Activated T-cell treated with anti-CD3 and anti-CD28 coated beads, Interleukin-2, amount 50 U/mL, for 72 hours (primary cell): ENCODE results near the gene CACNA2D4. TPM values are rescaled to one million over a fixed set of nuclear protein-coding genes. Genes with fewer than 3 reads are reported as not detected.

Experiments used
- ATAC-seq, 2 donors: fragments of 150-1000 bp; cut with Tn5 transposase; replicated peaks in 1 of 2; 2 replicates each; pipeline ENCODE4 v1.10.0; 2021; ENCODE audit warnings: moderate library complexity in 2 of 2, mild to moderate bottlenecking in 1 of 2
- DNase-seq, 2 donors: peaks; one replicate each; pipeline ENCODE4 v3.0.0; 2021 to 2022; ENCODE audit warnings: mixed read lengths in 1 of 2
- H3K27ac Mint-ChIP-seq: one replicate; pipeline ENCODE4 v1.8.0; 2022; ENCODE audit warnings: mild to moderate bottlenecking, moderate library complexity, mixed read lengths
- H3K27me3 Mint-ChIP-seq: one replicate; pipeline ENCODE4 v1.8.0; 2022; ENCODE audit warnings: low read depth, mixed read lengths
- H3K36me3 Mint-ChIP-seq, 2 donors: one replicate each; pipeline ENCODE4 v1.8.0; 2022; ENCODE audit warnings: mixed read lengths in 2 of 2, mild to moderate bottlenecking in 1 of 2; ENCODE audit not compliant: insufficient read depth in 2 of 2
- H3K4me1 Mint-ChIP-seq: one replicate; pipeline ENCODE4 v1.8.0; 2022; ENCODE audit warnings: low read depth, mixed read lengths
- H3K4me3 Mint-ChIP-seq, 2 donors: one replicate each; pipeline ENCODE4 v1.8.0; 2022; ENCODE audit warnings: mild to moderate bottlenecking in 2 of 2, mixed read lengths in 2 of 2, moderate library complexity in 2 of 2
- H3K9me3 Mint-ChIP-seq, 2 donors: one replicate each; pipeline ENCODE4 v1.8.0; 2022; ENCODE audit warnings: mixed read lengths in 2 of 2
- total RNA-seq, 2 donors: library from RNA; stranded (reverse); gene quantifications; one replicate each; pipeline ENCODE4 v1.2.3, GENCODE V29; 2022

CACNA2D4 gene
- total RNA-seq, 2 donors from 2014 or later: 6.0 to 7.2 TPM

- no peaks in the 10 kb centered on the region for H3K27me3 Mint-ChIP-seq
- peaks cover 0 to 2% of the 10 kb centered on the region in 2 donors for H3K36me3 Mint-ChIP-seq
- no peak overlapping the region for H3K4me3 Mint-ChIP-seq
- DNase-seq (no peak), ATAC-seq (no peak)
- no peaks in the 10 kb centered on the region for H3K9me3 Mint-ChIP-seq
- no peak overlapping the region for H3K27ac Mint-ChIP-seq
- H3K4me1 Mint-ChIP-seq: peaks cover 5% of the 10 kb centered on the region
Measured at GRCh38 chr12:1798641-1799020, 119.8 kb downstream of the CACNA2D4 start.

DNA sequence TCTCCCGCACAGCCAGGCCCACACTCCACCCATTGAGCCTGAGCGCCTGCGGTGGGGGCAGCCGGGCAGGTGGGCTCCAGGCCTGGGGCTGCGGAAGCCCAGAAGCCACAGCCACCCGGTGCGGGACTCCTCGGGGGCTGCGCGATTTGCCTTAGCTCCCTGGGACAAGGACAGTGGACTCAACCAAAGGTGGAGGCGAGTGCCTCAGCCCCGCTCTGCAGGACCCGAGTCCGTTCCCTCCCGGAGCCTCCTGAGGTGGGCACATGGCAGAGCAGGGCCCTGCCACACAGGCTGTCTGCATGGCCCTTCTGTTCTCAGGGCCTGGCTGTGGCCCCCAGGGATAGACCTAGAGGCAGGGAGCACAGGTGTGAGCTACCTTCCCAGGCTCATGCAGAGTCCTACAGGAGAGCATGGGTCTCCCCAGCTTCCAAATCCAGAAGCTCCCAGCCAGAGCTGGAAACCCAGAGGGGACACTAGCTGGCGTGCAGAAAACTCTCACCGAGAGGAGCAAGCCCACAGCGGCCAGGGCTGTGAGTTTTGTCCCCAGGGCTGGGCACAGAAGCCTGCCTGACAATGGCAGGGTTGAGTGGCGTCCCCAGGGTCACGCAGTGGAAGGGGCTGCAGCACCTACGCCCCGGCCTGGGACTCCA is 120.3 kb downstream of the CACNA2D4 start:
- no peak for DNase-seq
- Mint-ChIP-seq H3K27ac (no peak overlapping the region), H3K4me1 (peaks cover 5% of the 10 kb centered on the region), H3K4me3 (peak overlapping the region in 1 of 2 donors; percentile 34), H3K27me3 (no peaks in the 10 kb centered on the region), H3K36me3 (peaks cover 0 to 2% of the 10 kb centered on the region in 2 donors), H3K9me3 (no peaks in the 10 kb centered on the region)
- no peak for ATAC-seq

GRCh38 chr12:1797011-1797901 is 121.2 kb downstream of the CACNA2D4 start:
- Mint-ChIP-seq H3K27ac (peak overlapping the region; percentile 82), H3K27me3 (no peaks in the 10 kb centered on the region), H3K36me3 (peaks cover 0 to 2% of the 10 kb centered on the region in 2 donors), H3K9me3 (no peaks in the 10 kb centered on the region), H3K4me3 (peak overlapping the region; percentile 88 to 93), H3K4me1 (peaks cover 5% of the 10 kb centered on the region)
- peak; percentile 56 to 72 for DNase-seq
- ATAC-seq: peak; percentile 24 to 45

DNA sequence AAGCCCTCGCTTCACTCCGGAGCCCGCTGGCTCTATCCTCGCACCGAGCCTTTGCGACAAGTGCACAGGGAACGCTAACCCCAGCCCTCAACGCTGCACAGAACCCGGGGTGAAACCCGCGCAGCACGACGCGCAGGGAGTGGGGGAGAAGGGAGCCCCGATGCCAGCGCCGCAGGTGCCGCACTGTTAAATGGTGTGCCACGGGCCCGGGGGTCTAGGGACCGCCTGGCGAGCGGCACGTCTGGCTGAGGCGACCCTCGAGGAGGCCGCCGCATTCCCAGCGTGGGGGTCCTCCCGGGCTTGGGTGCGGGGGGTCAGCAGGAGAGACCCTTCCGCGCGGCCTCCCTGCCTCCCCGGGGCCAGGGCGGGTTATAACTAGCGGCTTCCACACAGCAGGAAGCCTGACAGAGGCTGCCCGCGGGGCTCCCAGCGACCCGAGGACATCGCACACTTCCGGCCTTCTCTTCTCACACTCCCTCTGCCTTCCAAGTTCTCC is 121.9 kb downstream of the CACNA2D4 start:
- DNase-seq (peak; percentile 53 to 64), ATAC-seq (peak; percentile 41 to 54)
- no peaks in the 10 kb centered on the region for H3K9me3 Mint-ChIP-seq
- H3K4me1 Mint-ChIP-seq: peaks cover 10% of the 10 kb centered on the region
- peaks cover 0 to 2% of the 10 kb centered on the region in 2 donors for H3K36me3 Mint-ChIP-seq
- no peak overlapping the region for H3K27ac Mint-ChIP-seq
- H3K4me3 Mint-ChIP-seq: peak overlapping the region; percentile 88 to 93
- H3K27me3 Mint-ChIP-seq: no peaks in the 10 kb centered on the region

DNA sequence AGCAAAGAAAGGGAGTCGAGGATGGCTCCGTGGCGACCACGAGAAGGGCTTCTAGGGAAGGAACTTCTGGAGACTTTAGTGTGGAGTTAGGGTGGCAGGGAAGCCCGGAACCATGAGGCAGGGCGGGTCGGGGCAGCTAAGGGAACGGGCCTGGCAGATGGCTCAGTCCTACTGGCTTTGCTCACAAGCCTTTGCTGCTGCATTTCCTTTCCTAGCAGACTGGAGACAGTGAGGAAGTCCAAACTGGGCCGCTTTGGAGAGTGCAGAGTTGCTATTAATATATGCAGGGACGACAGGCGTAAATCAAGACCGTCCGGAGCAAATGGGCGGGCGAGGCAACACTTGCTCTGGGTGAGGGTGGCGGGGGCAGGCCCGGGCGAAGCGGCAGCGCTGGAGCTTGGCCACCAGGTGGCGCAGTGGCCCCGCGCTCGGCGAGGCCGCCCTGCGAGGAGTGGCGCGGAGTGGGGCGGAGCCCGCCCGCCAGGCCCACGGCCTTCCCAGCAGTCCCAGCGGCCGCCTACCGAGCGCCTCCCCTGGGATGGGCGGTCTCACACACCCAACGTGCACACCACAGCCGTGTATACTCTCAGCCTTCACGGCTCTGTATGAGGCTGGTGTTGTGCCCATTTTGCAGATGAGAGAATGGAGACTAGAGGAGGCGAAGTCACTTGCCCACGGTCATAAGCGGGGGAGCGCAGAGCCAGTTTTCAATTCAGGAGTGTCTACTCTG is 122.5 kb downstream of the CACNA2D4 start:
- H3K36me3 Mint-ChIP-seq: peaks cover 0 to 2% of the 10 kb centered on the region in 2 donors
- H3K4me3 Mint-ChIP-seq: peak overlapping the region; percentile 88 to 93
- no peaks in the 10 kb centered on the region for H3K27me3 Mint-ChIP-seq
- H3K9me3 Mint-ChIP-seq: no peaks in the 10 kb centered on the region
- peaks cover 16% of the 10 kb centered on the region for H3K4me1 Mint-ChIP-seq
- peak overlapping the region; percentile 84 for H3K27ac Mint-ChIP-seq
- ATAC-seq (peak; percentile 96 to 98), DNase-seq (peak; percentile 95 to 97)

GRCh38 chr12:1795221-1795784 is 123.1 kb downstream of the CACNA2D4 start:
- no peaks in the 10 kb centered on the region for H3K27me3 Mint-ChIP-seq
- peak overlapping the region; percentile 88 to 93 for H3K4me3 Mint-ChIP-seq
- no peak overlapping the region for H3K27ac Mint-ChIP-seq
- DNase-seq (no peak), ATAC-seq (no peak)
- H3K36me3 Mint-ChIP-seq: peaks cover 0 to 2% of the 10 kb centered on the region in 2 donors
- no peaks in the 10 kb centered on the region for H3K9me3 Mint-ChIP-seq
- peaks cover 20% of the 10 kb centered on the region for H3K4me1 Mint-ChIP-seq

- Mint-ChIP-seq H3K4me3 (no peak overlapping the region), H3K27ac (no peak overlapping the region), H3K27me3 (no peaks in the 10 kb centered on the region), H3K36me3 (peaks cover 0 to 2% of the 10 kb centered on the region in 2 donors), H3K9me3 (no peaks in the 10 kb centered on the region), H3K4me1 (peaks cover 20% of the 10 kb centered on the region)
- ATAC-seq (no peak), DNase-seq (no peak)
Measured at GRCh38 chr12:1794440-1795090, 123.9 kb downstream of the CACNA2D4 start.

DNA sequence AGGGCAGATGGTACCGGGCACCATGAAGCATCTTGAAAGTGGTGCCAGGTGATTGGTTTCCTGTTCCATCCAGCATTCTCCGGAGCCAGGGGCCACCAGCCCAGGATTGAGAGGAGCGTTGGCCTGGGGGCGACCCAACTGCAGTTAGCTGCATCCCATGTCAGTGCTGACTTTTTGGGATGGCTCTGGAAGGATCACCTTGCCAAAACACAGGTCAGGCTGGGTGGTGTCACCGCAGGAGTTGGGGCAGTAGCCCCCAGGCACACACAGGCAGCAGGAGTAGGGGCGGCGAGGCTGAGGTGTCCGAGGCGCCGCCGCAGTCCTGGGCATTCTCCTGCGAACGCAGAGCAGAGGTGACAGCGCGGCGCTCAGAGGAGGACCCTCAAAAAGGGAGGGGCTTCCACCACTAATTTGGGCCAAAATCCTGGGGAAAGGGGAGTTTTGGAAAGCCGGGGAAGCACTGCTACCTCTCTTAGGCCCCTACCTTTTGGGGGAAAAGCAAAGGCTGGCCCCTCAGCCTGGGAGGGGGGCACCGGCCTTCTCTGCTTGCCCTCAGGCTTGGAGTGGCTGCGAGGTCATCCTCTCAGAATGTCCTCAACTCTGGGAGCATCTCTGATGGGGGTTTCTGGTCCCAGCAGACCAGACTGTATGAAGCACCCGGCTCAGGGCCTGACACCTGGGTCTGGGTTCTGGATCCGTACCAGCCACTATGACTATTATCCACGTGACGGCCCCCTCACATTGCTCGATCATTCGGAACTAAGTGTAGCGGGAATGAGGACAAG is 124.8 kb downstream of the CACNA2D4 start:
- Mint-ChIP-seq H3K36me3 (peaks cover 0 to 2% of the 10 kb centered on the region in 2 donors), H3K27me3 (no peaks in the 10 kb centered on the region), H3K9me3 (no peaks in the 10 kb centered on the region), H3K4me1 (peaks cover 20% of the 10 kb centered on the region), H3K4me3 (no peak overlapping the region), H3K27ac (no peak overlapping the region)
- DNase-seq: no peak
- ATAC-seq: no peak

GRCh38 chr12:1792406-1792805 is 126.0 kb downstream of the CACNA2D4 start:
- ATAC-seq (no peak), DNase-seq (no peak)
- Mint-ChIP-seq H3K27ac (no peak overlapping the region), H3K9me3 (no peaks in the 10 kb centered on the region), H3K4me1 (peaks cover 20% of the 10 kb centered on the region), H3K36me3 (peaks cover 0 to 2% of the 10 kb centered on the region in 2 donors), H3K4me3 (no peak overlapping the region), H3K27me3 (no peaks in the 10 kb centered on the region)

- ATAC-seq (peak; percentile 34 to 44), DNase-seq (peak; percentile 65 to 72)
- peaks cover 0 to 2% of the 10 kb centered on the region in 2 donors for H3K36me3 Mint-ChIP-seq
- peak overlapping the region; percentile 36 to 51 for H3K4me3 Mint-ChIP-seq
- H3K9me3 Mint-ChIP-seq: no peaks in the 10 kb centered on the region
- no peaks in the 10 kb centered on the region for H3K27me3 Mint-ChIP-seq
- H3K4me1 Mint-ChIP-seq: peaks cover 20% of the 10 kb centered on the region
- peak overlapping the region; percentile 51 for H3K27ac Mint-ChIP-seq
Measured at GRCh38 chr12:1791104-1791841, 127.2 kb downstream of the CACNA2D4 start.

DNA sequence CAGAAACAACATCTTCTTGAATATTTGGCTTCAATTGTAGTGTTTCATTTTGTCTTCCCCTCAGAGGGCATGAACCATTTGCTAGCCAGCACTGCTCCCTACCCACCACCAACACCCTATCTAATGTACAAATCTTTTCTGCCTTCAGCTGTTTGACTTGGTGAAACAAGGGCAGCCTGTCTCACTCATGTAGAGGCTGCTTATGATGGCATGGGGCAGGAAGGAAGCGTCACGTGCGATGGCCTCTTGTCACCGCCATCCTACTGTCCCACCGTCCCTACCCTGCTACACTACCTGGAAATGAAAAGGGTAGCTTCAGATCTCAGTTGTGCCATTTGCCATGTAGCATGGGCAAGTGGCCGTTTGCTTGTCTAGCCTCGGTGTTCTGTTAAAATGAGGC is 128.0 kb downstream of the CACNA2D4 start:
- no peaks in the 10 kb centered on the region for H3K9me3 Mint-ChIP-seq
- H3K27me3 Mint-ChIP-seq: no peaks in the 10 kb centered on the region

More for the DNA sequence above, 128.0 kb downstream of the CACNA2D4 start:
- H3K4me1 Mint-ChIP-seq: peaks cover 15% of the 10 kb centered on the region
- DNase-seq (no peak), ATAC-seq (no peak)
- H3K36me3 Mint-ChIP-seq: no peaks in the 10 kb centered on the region
- no peak overlapping the region for H3K27ac Mint-ChIP-seq
- H3K4me3 Mint-ChIP-seq: no peak overlapping the region
